Activated T-cell treated with anti-CD3 and anti-CD28 coated beads for 1 hour (primary cell): ENCODE measurements around the gene RFX2.
"Not testable (repeated sequence)": the region's sequence is repeated elsewhere in the genome, so short reads cannot be mapped to it uniquely, and the experiment has no call there.

Experiments used
- DNase-seq: peaks from one replicate; pipeline ENCODE4 v3.0.0-alpha.2; 2020; ENCODE audit warnings: low read depth

Gene RFX2

DNA sequence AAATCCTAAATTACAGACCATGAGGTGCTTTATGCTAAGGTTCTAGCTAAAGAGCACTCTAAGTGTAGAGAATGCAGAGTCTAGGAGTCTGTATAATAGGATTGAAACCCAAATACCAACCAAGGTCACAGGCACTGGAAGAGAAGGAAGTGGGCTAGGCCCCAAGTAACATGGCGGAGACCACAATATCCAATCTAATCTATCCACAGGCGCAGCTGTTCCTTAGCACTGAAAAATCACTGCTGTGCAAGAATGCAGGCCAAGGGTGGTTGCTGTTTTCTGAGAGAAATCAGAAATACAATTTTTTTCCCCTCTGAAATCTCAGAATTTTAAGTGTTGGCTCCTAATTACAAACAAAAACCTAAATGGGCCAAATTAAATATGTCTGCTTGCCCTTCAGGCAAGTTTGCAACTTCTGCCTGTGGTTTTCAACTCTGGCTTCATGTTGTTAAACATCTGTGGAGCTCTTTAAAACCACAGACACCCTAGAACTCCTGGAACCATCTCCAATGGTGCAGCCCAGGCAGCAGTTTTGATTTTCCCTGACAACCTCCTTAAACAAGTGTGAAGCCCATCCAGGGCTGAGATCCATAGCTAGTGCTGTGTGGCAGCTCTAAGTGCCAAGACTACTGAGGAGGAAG, 138.5 kb downstream of the RFX2 start:
- no peak for DNase-seq

DNA sequence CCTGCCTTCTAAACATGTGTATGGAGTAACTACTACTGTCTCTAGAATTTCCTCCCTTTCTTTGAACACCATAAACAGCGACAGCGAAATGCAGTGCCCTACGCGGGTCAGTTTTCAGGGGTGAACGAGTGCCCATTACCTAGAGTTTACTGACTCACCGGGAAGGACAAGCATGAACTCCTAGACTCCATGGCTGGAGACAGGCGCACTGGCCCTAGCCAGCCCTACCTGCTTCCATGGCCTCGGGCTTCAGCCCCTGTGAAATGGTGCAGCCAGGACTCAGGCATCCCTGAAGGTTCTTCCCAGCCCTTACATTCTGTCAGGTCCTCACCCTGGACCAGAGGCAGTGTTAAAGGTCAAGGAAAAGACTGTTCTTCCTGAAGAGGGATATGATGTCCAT, 140.8 kb downstream of the RFX2 start:
- no peak for DNase-seq

DNA sequence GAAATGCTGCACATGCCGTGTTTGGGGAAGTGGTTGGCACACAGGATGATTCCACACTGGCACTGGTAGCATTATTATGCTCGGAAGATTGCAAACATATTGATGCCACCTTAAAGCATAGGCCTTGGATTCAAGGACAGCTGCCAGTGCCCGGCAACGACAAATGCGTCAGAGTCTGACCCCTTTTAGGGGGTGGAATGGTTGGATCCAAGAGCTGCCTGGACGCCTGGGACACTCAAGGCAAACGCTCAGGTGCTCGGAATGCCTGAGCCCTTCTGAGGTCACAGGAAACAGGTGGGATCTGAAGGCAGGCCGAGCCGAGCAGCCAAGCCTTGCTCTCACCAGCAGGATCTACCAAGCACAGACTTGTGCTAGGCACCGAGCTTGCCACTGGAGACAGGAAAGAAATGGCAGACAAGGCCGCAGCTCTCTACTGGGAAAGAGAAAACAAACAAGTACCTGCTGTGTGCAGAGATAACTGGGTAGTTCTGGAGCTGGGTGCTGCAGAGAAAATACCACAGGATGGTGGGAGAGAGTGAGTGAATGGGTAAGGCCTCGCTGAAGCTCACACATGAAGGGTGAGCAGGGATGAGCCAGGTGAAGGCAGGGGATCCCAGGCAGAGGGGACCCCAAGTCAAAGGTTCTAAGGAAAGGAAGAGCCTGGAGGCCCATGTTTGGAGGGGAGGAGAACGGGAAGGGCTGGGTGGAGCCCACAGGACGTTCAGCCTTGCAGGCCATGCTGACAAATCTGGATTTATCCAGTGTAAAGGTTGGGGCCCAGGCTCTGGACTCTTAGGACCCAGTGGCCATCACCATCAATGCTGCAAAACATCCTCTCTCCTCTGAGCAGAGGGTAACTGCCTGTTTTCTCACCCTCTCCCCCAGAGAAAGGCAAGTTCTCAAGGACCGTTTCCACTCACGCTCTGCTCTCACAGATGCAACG, 141.6 kb downstream of the RFX2 start:
- DNase-seq, result no peak

DNA sequence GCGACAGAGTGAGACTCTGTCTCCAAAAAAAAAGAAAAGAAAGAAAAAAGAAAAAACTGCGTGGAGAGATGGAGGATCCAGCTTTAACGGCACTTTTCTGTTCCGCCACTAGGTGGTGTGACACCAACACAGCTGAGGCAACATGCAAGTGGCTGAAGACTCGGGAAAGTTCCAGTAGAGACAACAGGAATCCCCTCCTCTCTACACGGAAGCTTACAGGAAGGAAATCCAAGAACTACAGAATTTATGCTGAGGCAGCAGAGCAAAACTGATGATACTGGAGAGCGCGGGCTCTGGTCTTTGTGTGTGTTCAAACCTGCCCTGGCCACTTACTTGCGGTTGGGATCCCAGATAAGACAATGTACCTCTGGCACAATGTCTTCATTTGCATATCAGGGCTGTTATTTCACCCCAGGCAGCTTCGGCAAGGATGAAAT, 142.3 kb downstream of the RFX2 start:
- DNase-seq, result peak; percentile 49

DNA sequence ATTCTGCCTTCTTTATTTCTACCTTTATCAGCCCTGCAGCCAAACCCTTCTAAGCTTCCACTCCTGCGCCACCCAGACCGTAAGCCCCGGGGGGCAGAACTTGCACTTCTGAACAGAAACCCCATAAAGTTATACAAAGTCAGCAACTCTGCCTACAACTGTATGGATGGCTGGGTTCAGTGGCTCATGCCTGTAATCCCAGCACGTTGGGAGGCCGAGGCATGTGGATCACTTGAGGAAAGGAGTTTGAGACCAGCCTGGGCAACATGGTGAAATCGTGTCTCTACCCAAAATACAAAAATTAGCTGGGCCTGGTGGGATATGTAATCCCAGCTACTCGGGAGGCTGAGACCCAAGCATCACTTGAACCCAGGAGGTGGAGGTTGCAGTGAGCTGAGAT, 142.7 kb downstream of the RFX2 start:
- no peak for DNase-seq

DNA sequence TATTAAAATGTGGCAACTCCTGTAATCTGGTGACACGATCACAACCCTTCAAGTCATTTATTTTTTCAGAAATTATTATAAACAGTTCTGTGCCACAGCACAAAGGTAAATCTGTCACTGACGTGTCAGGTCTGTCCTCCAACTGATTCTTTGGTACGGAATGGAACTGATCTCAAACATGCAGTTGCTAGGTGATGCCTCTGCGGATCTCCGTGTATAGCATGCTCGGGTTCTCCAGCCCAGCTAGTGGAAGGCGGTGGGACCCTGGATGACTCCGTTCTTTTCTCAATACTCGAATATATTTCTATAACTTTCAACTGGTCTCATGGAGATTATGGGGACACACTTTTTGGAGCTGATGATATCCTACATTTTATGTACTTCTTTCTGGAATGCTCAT, 143.4 kb downstream of the RFX2 start:
- DNase-seq, result no peak

DNA sequence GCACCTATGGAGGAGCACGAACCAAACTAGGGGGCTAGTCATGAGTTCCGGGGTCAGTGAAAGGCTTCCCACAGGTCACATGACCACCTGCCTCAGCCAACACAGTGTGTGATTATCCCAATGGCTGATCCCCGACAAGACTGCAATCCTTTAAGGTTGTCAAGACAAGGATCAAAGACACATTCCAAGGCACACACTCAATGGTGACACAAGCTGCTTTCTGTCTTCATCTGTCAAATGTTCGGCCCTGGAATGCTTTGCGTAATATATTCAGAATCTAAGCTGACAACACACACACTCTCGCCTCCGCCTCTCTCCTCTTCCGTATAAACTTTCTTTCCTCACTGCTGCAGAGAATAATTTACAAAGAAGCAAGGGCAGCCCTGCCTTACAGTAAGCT, 144.1 kb downstream of the RFX2 start:
- DNase-seq, result no peak

DNA sequence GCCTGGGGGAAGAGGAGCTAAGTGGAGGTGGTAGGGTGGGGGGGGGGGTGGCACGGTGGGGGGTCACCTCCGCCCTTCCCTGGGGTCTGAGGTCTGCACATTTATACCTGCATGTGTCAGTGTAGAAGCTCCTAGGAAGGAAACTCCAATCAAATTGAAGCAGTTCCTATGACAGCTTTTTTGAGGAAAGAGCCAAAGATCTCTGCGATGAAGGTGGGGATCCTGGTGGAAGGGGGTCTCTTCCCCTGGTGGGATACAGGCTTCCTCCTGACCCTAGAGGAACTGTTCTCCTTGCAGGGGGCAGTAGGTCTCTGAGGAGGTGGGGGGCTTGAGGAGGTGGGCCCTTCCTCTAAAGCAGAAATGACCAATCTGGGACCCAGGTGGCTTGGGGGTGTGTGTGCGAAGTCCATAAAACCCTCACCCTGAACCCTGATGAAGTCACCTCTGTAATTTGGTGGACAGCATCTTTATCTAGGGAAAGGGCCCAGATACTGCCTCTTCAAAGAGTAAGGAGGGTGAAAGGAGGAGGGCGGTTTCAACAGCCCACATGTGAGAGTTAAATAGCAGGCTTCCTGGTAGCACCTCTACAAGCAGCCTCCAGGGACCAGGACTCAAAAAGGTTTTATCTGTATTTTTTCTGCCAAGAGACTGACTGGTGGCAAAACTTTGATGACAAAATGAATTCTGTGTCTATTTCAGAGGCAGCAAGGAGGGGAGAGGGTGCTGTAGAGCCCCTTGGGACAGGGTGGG, 145.3 kb downstream of the RFX2 start:
- no peak for DNase-seq

DNA sequence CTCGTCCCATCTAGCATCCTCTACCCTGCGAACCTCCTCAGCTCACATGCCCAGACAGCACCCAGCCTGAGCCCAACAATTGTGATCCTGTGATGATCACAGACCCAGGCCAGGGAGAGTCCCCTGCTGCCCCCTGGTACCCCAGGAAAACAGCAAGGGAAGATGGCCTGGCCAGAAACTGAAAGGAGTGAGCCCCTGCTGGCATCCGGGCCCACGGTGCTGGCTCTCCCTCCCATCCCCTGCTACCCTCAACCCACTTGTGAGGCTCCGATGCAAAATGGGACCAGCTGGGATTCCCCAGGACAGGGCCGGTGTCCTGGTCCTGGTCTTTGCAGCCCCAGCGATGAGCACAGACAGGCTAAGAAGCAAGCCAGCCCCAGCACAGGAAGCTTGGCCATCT, 146.4 kb downstream of the RFX2 start:
- no peak for DNase-seq

DNA sequence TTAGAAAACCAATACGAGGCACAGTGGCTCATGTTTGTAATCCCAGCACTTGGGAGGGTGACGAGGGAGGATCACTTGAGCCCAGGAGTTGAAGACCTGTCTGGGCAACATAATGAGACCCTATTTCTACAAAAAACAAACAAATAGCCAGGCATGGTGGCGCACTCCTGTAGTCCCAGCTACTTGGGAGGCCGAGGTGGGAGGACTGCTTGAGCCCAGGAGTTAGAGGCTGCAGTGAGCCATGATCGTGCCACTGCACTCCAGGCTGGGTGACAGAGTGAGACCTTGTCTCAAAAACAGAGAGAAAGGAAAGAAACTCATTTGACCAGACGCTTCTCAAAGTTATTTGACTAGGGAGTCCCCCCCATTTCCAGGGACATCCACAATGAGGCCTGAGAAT, 147.0 kb downstream of the RFX2 start:
- DNase-seq, result not testable (repeated sequence)

DNA sequence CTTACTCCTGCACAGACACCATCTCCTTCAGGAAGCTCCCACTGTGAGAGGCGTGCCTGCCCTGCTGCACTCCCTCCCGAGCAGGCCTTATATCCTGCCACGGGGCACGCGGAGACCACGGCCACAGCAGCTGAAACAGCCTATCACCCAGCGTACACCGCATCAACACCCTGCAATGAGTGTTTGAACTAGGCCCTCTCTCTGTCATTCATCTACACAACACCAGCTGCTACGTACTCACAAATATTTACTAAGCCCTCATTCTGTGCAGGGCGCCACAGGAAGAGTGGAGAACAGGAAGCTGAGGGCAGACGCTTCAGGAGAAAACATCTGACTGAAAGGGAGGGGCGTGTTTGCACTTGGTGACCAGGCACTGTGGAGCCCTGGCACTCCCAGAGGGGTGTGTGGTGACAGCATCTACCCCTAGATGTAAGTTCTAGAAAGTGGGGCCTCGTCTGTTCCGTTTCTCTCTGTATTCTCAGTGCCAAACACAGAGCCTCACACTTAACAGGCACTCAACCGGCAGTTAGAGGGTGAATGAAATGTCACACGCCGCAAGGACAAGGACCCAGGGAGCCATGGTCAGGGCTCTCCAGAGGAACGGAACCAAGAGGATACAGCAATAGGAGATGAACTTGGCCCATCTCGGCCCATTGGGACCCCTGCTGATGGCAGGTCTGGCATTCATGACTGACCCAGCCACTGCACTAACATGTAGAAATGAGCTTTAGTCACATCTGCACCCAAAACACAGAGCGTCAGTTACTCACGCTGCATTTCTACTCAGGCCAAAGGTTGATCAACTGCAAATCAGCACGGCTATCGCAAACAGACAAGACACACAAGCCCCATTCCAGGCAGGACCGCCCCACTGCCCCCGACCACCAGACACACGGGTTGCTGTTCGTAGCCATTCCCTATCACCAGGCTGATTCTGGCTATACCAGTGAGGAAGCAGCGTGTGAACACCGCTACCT, 148.0 kb downstream of the RFX2 start:
- DNase-seq, result peak; percentile 60

DNA sequence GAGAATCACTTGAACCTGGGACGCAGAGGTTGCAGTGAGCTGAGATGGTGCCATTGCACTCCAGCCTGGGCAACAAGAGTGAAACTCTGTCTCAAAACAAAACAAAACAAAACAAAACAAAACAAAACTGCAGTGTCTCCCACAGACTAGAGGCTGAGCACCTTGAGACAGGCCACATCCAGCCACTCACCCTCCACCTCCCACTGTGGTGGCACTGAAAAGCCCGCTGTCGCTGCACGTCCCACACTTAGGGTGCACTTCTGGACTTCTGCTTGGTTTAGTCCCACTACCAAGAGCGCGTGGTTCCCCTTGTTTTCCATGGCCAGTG, 148.7 kb downstream of the RFX2 start:
- not testable (repeated sequence) for DNase-seq

DNA sequence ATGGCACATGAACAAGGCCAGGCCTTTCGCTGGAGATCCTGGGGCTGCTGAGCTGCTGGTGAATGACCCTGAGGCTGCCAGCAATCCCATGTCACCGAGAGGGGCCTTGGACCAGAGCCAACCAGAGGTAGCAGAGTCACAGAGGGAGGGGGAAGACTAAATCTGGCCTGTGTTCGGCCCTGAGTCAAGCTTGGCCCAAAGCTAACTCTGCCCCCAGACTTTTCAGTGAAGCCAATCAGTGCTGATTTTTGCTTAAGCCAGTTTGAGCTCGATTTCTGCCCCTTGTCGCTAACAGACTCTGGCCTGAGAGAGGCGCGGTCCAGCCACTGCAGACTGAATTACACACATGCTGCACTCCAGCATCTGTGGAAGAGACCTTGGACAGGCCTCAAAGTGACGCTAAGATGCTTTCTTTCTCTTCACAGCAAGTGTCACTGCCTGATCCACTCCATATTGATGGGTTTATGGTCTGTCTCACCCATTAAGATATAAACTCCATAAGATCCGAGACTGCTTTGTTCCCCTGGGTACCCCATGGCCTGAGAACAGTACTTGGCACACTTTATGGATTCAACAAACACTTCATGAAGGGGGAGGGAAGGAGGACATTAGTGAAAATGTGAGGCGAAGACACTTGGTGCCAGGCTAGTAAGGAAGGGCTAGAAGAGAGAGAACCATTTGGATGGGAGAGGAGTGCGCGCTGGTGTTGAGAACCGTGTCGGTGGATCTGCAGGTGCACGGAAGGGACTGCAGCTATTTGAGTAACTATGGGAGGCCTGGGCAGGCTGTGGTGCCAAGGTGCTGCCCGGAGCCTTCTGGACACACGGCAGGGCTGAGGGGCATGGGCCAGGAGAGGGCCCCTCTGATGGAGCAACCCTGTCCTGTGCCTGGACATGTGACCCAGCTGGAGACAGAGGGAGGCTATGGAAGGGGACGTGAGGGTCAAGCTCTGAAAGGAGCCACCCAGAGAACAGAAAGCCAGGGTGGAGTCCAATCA, 150.0 kb downstream of the RFX2 start:
- DNase-seq, result no peak

DNA sequence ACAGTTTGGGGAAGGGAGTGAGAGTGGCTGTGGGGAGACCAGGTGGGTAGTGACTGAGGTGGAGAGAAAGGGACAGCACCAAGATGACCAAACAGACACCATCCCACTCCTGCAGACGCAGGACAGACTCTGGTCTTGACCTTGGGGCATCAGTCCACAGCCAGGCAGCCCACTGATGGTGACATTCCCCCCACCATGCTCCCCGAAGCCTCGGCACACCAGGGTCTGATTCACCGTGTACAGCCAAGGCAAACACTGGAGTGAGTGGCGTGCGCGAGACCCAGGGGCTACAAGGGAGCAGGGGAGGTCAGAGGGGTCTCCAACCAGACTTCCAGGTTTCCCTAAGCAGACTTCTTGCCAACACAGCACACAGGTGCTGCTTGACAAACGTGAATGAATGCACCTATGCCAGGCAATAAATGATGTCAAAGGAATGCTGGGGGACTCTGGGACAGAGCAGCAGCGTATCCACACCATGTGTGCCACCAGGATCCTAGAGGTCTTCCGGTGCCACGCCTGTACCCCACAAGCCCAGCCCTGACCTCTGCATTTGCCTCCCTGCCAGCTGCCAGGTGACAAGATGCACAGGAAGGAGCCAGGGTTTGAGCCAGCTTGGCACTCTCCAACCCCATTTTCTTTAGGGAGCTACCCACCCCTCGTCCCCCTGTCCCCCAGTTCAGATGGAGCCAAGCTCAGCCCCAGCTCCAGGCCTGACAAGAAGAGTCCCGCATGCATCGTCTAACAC, 150.9 kb downstream of the RFX2 start:
- DNase-seq, result no peak

DNA sequence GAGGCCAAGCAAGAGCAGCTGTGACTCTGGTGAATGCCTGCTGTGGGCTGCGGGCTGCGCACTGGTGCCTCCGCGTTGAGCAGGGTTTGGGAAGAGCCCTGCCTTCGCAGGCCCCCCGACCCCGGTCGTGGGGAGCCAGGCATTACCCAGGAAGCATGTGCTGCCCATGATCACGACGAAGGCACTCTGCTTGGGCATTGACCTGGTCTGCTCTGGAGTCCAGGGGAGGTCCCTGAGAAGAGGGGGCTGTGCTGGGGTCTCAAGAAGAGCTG, 151.5 kb downstream of the RFX2 start:
- DNase-seq, result no peak

DNA sequence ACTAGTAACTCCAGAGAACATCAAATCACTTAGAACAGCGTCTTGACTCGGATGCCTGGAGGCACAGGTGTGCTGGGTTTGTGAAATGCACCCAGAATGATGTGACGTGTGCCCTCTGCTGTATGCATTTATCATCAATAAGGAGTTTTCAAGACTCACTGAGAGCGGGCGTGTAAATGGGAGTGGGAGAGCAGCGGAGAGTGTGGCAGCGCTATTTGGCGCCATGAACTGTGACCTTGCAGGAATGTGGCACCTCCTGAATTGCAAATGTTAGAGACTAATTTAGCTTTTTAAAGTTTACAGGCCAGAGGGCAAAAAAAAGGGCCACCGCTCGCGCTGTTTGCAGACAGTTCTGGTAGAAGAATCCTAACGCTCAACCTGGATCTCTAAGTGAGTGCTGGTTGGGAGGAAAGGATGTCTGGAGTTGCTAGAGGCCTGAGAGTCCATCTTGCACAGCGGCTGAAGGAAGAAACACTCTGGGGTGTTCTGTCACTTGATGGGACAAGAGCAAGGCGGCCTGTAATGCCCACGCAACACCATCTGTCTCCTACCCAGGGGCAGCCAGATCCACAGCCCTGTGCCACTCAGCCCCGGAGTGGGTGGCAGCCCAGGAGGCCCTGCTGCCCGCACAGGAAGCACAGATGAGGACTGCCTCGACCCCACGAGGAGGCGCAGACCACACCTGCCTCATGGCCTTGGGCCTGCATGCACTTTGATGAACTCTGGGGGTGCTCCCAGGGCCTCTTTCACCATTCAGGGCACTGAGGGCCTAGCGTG, 152.0 kb downstream of the RFX2 start:
- DNase-seq, result no peak

DNA sequence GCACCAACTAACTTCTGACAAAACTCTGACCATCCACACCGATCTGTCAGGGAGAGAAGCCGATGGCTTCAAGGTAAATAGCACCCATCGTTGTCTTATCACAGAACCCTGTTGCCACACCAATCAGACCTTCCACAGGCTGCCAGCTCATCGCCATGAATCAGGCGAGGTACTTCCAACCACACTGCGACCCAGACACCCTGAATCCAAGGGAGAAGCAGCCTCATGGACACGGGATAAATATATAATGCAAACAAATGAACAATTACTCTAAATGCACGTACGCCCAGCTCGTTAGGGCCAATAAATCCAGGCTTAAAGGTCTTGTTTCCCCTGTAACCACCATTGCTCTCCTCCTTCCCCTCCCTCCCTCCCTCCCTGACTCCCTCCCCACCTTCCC, 153.1 kb downstream of the RFX2 start:
- no peak for DNase-seq

DNA sequence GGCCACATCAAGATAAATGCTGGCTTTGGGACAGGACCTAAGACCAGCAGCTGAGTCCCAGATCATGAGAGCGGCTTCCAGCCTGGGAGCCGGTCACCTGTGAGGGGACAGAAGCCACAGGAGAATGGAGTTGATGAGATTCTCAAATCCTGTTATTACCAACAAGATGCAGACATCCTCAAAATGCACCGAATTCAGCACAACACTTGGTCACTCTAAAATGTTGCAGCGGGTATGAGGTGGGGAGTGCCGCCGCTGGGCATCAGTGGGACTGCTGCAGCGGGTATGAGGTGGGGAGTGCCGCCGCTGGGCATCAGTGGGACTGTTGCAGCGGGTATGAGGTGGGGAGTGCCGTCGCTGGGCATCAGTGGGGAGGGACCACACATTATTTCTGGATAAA, 153.6 kb downstream of the RFX2 start:
- DNase-seq, result no peak

DNA sequence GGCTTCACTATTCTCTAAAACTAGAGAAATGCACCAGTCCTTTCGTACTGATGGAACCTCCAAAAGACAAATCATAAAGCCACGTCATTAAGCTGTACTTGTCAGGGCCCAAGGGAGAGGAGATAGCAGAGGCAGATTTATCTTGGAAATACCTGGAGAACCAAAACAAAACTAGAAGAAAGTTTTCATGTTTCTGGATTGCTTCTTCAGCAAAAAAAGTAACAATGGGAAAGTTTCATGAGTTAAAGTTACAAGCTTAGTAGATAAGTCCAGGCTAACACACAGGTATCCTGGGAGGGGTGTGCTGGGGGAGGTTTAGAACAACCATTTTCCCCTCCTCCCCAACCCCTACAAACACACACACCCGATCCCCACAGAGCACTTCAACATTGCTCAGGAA, 154.0 kb downstream of the RFX2 start:
- no peak for DNase-seq
